ENCODE results near the gene TLR8.
"Not testable (repeated sequence)": the region's sequence is repeated elsewhere in the genome, so short reads cannot be mapped to it uniquely, and the experiment has no call there.

Gene TLR8

GRCh38 chrX:12946406-12946805 is 40.0 kb downstream of the TLR8 start:
- DNase-seq, result no peak

DNA sequence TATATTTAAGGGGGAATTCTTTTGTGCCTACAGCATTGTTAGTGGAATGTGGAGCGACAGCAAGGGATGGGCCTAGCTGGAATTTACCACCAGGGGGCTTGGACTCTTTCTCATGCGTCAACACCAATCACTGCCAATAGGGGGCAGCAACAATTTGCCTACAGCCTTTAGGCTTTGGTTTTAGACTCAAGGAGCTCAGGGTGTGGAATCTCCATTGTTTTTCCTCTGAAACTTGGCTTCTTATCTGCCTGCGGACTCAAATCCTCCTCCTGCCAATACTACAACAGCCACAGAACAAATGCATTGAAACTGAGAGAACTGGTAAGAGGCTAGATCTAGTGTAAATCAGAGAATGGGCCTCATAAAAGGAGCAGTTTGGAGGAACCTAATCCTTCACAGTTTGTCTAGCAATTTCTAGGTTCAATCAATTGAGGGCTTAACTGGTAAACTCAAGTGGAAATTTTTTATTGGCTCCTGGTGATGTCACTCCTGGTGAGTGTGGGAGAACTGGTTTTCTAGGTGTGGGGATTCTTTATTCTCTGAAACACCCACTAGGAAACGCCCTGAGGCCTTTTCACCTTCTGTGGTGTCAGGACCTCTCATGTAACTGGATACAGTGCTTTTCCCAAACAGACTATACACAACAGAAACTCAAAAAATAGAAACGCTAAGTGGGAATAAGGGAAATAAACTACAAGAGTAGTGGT is 40.6 kb downstream of the TLR8 start:
- DNase-seq, result peak in 31 of 56 donors; percentile 0 to 47 (median 10)

DNA sequence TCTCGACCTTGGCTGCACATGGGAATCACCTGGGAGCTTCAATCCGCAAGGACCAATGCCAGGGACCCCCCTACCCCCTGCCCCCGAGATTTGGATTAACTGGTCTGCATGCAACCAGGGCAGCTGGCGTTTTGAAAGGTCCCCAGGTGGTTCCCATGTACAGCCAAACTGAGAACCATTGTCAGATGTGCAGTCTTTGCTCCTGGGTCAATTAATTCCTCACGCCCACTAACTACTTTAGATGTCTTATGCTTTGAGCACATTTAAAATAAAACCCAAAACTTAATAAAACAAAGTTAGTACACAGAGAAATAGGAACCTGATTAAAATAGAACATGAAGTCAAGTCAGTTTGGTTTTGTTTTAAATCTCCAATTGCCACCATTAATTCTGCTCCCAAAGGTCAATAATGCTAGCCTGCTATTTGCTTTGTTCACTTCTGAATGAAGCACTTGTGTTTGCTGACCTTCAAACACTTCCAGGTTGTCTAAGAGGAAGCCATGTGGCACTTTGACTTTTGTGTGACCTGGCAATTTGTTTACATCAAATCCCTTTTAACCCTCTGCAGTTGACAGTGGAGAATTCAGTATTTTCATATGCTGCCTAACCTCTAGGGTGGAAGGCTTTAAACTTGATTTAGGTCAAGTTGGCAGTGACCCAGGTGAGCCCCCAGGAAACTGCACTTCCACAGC is 41.3 kb downstream of the TLR8 start:
- no peak for DNase-seq

GRCh38 chrX:12948495-12948894 is 42.1 kb downstream of the TLR8 start:
- no peak for DNase-seq

DNA sequence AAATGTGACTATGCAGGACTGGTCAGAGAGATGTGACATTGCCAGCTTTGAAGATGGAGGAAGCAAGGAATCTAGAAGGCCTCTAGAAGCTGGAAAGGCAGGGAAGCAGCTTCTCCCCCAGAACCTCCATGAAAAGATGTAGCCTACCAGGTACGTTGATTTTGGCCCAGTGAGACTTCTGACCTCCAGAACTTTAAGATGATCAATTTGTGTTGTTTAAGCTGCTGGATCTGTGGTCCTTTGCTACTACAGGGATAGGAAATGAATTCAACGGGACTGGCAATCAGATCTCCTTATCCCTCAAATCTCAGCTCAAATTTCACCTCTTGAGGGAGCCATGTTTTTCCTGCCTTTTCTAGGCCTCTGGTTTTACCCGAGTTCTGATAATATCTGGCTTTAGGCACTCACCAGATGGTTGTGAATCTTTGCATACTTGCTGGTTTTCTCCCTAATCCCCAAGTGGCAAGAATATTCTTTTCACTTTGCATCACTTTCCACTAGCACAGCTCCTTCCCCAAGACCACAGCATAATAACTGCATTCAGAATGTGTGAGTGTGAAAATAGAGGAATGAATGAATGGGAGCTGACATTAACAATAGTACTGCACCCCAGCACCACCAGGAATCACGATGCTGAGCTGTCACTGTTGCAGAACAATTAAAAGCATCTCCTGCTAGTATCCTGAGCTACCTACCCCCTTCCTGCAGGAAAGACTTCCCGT is 42.9 kb downstream of the TLR8 start:
- peak in 1 of 56 donors; percentile 17 for DNase-seq

GRCh38 chrX:12949927-12950656 is 43.7 kb downstream of the TLR8 start:
- DNase-seq, result peak in 53 of 56 donors; percentile 4 to 85 (median 61)

DNA sequence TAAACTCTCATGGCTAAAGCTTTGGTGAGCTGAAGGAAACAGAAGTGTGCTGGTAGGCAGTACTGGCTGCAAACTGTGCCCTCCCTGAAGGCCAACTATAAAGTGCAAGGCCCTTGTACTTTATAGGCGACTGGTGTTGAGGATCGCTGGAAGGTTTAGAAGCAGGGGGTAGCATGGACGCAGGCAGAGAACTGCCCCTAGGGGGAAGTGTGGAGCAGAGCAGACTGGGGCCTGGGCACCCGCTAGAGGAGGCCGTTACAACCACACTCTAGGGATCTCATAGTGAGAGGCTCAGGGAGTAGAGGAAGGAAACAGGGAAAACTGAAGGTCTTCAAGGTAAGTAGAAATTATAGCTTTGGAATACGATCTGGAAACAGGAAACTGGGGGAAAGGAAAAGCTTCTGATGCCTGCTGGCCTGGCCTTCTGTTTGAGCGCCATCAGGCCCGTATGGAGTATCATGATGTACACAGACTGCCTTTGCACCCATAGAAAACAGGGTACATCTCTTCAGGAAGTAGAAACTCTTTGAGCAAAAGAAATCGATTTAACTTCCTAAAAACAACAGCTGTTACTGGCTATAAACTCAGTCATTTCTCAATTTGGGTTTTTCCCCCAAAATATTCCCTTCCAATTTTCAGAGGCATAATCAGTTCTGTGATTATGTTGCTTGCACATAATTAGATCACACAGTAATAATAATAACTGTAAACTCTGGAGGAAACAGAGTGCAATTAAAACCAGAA is 44.6 kb downstream of the TLR8 start:
- peak in 3 of 56 donors; percentile 4 to 9 (median 4) for DNase-seq

GRCh38 chrX:12951595-12951975 is 45.2 kb downstream of the TLR8 start:
- DNase-seq, result no peak

- no peak for DNase-seq
Measured at GRCh38 chrX:12953420-12953819, 47.0 kb downstream of the TLR8 start.

GRCh38 chrX:12954376-12954775 is 48.0 kb downstream of the TLR8 start:
- no peak for DNase-seq

- DNase-seq, result no peak
Measured at GRCh38 chrX:12954981-12955380, 48.6 kb downstream of the TLR8 start.

GRCh38 chrX:12955882-12956703 is 49.7 kb downstream of the TLR8 start:
- peak in 15 of 56 donors; percentile 0 to 36 (median 15) for DNase-seq

GRCh38 chrX:12956704-12957534 is 50.5 kb downstream of the TLR8 start:
- DNase-seq, result peak in 1 of 56 donors; percentile 9

DNA sequence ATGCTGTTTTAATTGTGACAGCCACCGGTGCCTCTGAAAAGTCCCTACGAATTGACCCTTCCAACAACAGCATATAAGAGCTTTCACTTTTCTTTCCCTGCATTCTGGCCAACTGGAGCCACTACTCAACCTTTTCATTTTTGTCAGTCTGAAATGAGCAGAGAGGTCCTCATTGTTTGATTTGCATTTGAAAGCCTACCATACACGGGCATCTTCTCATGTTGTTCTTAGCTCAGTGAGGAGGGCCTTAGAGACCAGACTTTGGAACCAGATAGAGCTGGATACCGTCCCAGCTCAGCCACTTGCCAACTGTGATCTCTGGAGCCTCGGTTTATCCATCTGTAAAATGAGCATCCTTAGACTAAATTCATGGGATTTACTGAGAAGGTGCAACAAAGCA is 51.6 kb downstream of the TLR8 start:
- no peak for DNase-seq

- no peak for DNase-seq
Measured at GRCh38 chrX:12958461-12958860, 52.0 kb downstream of the TLR8 start.

DNA sequence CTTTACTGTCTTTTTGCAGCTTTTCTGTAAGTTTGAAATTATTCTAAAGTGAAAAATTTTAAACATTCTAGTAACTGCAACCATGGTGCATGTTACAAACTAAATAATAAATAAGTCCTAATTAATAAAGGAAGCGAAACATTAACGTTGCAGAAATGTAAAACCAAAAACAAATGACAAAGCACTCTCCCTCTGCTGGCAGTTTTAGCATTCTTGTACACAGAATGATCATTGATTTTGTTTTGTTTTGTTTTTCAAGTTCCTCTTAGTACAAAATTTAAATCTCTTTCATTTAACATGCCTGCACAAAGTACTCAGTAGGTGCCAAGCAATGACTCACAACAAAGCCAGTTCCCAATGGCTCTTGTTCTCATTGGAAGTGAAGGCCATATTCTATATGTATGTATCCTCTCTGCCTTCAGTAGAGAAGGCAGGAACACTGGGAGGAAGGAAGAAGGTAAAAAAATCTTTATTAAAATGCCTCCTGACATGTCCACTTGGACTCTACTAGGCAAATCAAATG is 54.8 kb downstream of the TLR8 start:
- no peak for DNase-seq

GRCh38 chrX:12962041-12962504 is 55.7 kb downstream of the TLR8 start:
- DNase-seq, result no peak

- not testable (repeated sequence) for DNase-seq
Measured at GRCh38 chrX:12963210-12963850, 56.9 kb downstream of the TLR8 start.
